Activated T-cell treated with anti-CD3 and anti-CD28 coated beads, Interleukin-2, amount 50 U/mL, for 4 hours (primary cell): ENCODE data around the gene PHLDA1. TPM values are rescaled to one million over a fixed set of nuclear protein-coding genes. Genes with fewer than 3 reads are reported as not detected.

Experiments
- ATAC-seq, 2 donors: fragments of 200-7000 bp; cut with Tn5 transposase; one replicate each; pipeline ENCODE4 v1.10.0; 2021
- DNase-seq: peaks from one replicate; pipeline ENCODE4 v3.0.0-alpha.2; 2020
- H3K27me3 Mint-ChIP-seq: one replicate; pipeline ENCODE4 v1.8.0; 2021; ENCODE audit warnings: low read depth, mixed read lengths
- H3K36me3 Mint-ChIP-seq: one replicate; pipeline ENCODE4 v1.8.0; 2022; ENCODE audit warnings: mixed read lengths; ENCODE audit not compliant: insufficient read depth
- H3K4me1 Mint-ChIP-seq: one replicate; pipeline ENCODE4 v1.8.0; 2021; ENCODE audit warnings: low read depth, mixed read lengths
- H3K4me3 Mint-ChIP-seq: one replicate; pipeline ENCODE4 v1.8.0; 2021; ENCODE audit warnings: mild to moderate bottlenecking, moderate library complexity, mixed read lengths
- H3K9me3 Mint-ChIP-seq: one replicate; pipeline ENCODE4 v1.8.0; 2021; ENCODE audit warnings: mixed read lengths
- total RNA-seq, 3 donors: library from RNA; stranded (reverse); gene quantifications; one replicate each; pipeline ENCODE4 v1.2.1, GENCODE V29; 2021

The PHLDA1 gene
- 10 to 100 TPM; 36.8 to 52.2 (median 37.2) TPM for total RNA-seq

- DNase-seq = peak; percentile 95
- Mint-ChIP-seq H3K9me3 (no peaks in the 10 kb centered on the region), H3K36me3 (peaks cover 16% of the 10 kb centered on the region), H3K4me3 (peak within 1 kb of the TSS; percentile 97), H3K27me3 (no peaks in the 10 kb centered on the region), H3K4me1 (peaks cover 34% of the 10 kb centered on the region)
- ATAC-seq = peak; percentile 83 to 86
These were observed at the start of gene PHLDA1 for GRCh38 chr12:76031414-76032042. PHLDA1 (minus strand) TSS chr12:76031776.

- Mint-ChIP-seq H3K9me3 (peaks cover 8% of the 10 kb centered on the region), H3K4me1 (peaks cover 68% of the 10 kb centered on the region), H3K4me3 (peak overlapping the region; percentile 98), H3K36me3 (peaks cover 55% of the 10 kb centered on the region), H3K27me3 (no peaks in the 10 kb centered on the region)
- no peak for ATAC-seq
- DNase-seq = no peak
These were observed 49.3 kb upstream of the PHLDA1 start for GRCh38 chr12:76080729-76081415.

GRCh38 chr12:76080017-76080728, 48.6 kb upstream of the PHLDA1 start:
- Mint-ChIP-seq H3K4me1 (peaks cover 65% of the 10 kb centered on the region), H3K36me3 (peaks cover 55% of the 10 kb centered on the region), H3K4me3 (peak overlapping the region; percentile 98), H3K9me3 (peaks cover 8% of the 10 kb centered on the region), H3K27me3 (no peaks in the 10 kb centered on the region)
- ATAC-seq (no peak), DNase-seq (no peak)

GRCh38 chr12:76078748-76079147, 47.2 kb upstream of the PHLDA1 start:
- no peak for ATAC-seq
- Mint-ChIP-seq H3K4me3 (peak overlapping the region; percentile 44), H3K27me3 (no peaks in the 10 kb centered on the region), H3K9me3 (peaks cover 8% of the 10 kb centered on the region), H3K36me3 (peaks cover 61% of the 10 kb centered on the region), H3K4me1 (peaks cover 73% of the 10 kb centered on the region)
- no peak for DNase-seq

- Mint-ChIP-seq H3K9me3 (peaks cover 8% of the 10 kb centered on the region), H3K36me3 (peaks cover 58% of the 10 kb centered on the region), H3K4me1 (peaks cover 74% of the 10 kb centered on the region), H3K4me3 (no peak overlapping the region), H3K27me3 (no peaks in the 10 kb centered on the region)
- DNase-seq (no peak), ATAC-seq (no peak)
These were observed 43.9 kb upstream of the PHLDA1 start for GRCh38 chr12:76075448-76075847.

- peaks cover 70% of the 10 kb centered on the region for H3K4me1 Mint-ChIP-seq
- no peak overlapping the region for H3K4me3 Mint-ChIP-seq
- H3K9me3 Mint-ChIP-seq = peaks cover 8% of the 10 kb centered on the region
- ATAC-seq = no peak
- no peak for DNase-seq
- peaks cover 57% of the 10 kb centered on the region for H3K36me3 Mint-ChIP-seq
- H3K27me3 Mint-ChIP-seq = no peaks in the 10 kb centered on the region
These were observed 43.2 kb upstream of the PHLDA1 start for GRCh38 chr12:76074701-76075336.

- Mint-ChIP-seq H3K4me1 (peaks cover 69% of the 10 kb centered on the region), H3K36me3 (peaks cover 56% of the 10 kb centered on the region), H3K4me3 (no peak overlapping the region), H3K27me3 (no peaks in the 10 kb centered on the region), H3K9me3 (peaks cover 4% of the 10 kb centered on the region)
- DNase-seq (no peak), ATAC-seq (no peak)
These were observed 42.0 kb upstream of the PHLDA1 start for GRCh38 chr12:76073561-76073960.

- DNase-seq (no peak), ATAC-seq (no peak)
- peaks cover 72% of the 10 kb centered on the region for H3K4me1 Mint-ChIP-seq
- peaks cover 60% of the 10 kb centered on the region for H3K36me3 Mint-ChIP-seq
- no peaks in the 10 kb centered on the region for H3K9me3 Mint-ChIP-seq
- H3K4me3 Mint-ChIP-seq = no peak overlapping the region
- no peaks in the 10 kb centered on the region for H3K27me3 Mint-ChIP-seq
These were observed 41.0 kb upstream of the PHLDA1 start for GRCh38 chr12:76072568-76072967.

- Mint-ChIP-seq H3K4me1 (peaks cover 56% of the 10 kb centered on the region), H3K4me3 (no peak overlapping the region), H3K36me3 (peaks cover 73% of the 10 kb centered on the region), H3K9me3 (peaks cover 14% of the 10 kb centered on the region), H3K27me3 (no peaks in the 10 kb centered on the region)
- ATAC-seq (no peak), DNase-seq (no peak)
These were observed 37.8 kb upstream of the PHLDA1 start for GRCh38 chr12:76069339-76069738.

- Mint-ChIP-seq H3K9me3 (peaks cover 14% of the 10 kb centered on the region), H3K4me3 (no peak overlapping the region), H3K4me1 (peaks cover 43% of the 10 kb centered on the region), H3K27me3 (no peaks in the 10 kb centered on the region), H3K36me3 (peaks cover 82% of the 10 kb centered on the region)
- no peak for DNase-seq
- ATAC-seq = no peak
These were observed 34.3 kb upstream of the PHLDA1 start for GRCh38 chr12:76065917-76066316.

GRCh38 chr12:76064904-76065303, 33.3 kb upstream of the PHLDA1 start:
- H3K4me1 Mint-ChIP-seq = peaks cover 40% of the 10 kb centered on the region
- no peak for DNase-seq
- no peaks in the 10 kb centered on the region for H3K27me3 Mint-ChIP-seq
- peaks cover 84% of the 10 kb centered on the region for H3K36me3 Mint-ChIP-seq
- H3K9me3 Mint-ChIP-seq = peaks cover 14% of the 10 kb centered on the region
- ATAC-seq = no peak
- H3K4me3 Mint-ChIP-seq = no peak overlapping the region

GRCh38 chr12:76060111-76060510, 28.5 kb upstream of the PHLDA1 start:
- peaks cover 16% of the 10 kb centered on the region for H3K4me1 Mint-ChIP-seq
- DNase-seq (no peak), ATAC-seq (no peak)
- no peaks in the 10 kb centered on the region for H3K27me3 Mint-ChIP-seq
- H3K4me3 Mint-ChIP-seq = no peak overlapping the region
- H3K9me3 Mint-ChIP-seq = peaks cover 6% of the 10 kb centered on the region
- H3K36me3 Mint-ChIP-seq = peaks cover 67% of the 10 kb centered on the region

GRCh38 chr12:76057326-76057725, 25.8 kb upstream of the PHLDA1 start:
- H3K27me3 Mint-ChIP-seq = no peaks in the 10 kb centered on the region

GRCh38 chr12:76055393-76055792, 23.8 kb upstream of the PHLDA1 start:
- ATAC-seq = no peak
- no peak for DNase-seq
- Mint-ChIP-seq H3K36me3 (peaks cover 50% of the 10 kb centered on the region), H3K4me1 (peaks cover 3% of the 10 kb centered on the region), H3K9me3 (no peaks in the 10 kb centered on the region), H3K4me3 (no peak overlapping the region), H3K27me3 (no peaks in the 10 kb centered on the region)

More at GRCh38 chr12:76057326-76057725, 25.8 kb upstream of the PHLDA1 start:
- H3K4me3 Mint-ChIP-seq = no peak overlapping the region
- no peaks in the 10 kb centered on the region for H3K9me3 Mint-ChIP-seq
- DNase-seq (no peak), ATAC-seq (no peak)
- peaks cover 56% of the 10 kb centered on the region for H3K36me3 Mint-ChIP-seq
- peaks cover 5% of the 10 kb centered on the region for H3K4me1 Mint-ChIP-seq
